ENCODE results near the gene C3orf18. TPM values are rescaled to one million over a fixed set of nuclear protein-coding genes. Genes with fewer than 3 reads are reported as not detected.
"Not testable (repeated sequence)": the region's sequence is repeated elsewhere in the genome, so short reads cannot be mapped to it uniquely, and the experiment has no call there.

The C3orf18 gene
- total RNA-seq, 1 donor from 2014 or later, result 52.9 TPM

GRCh38 chr3:50530001-50530970, 37.3 kb downstream of the C3orf18 start:
- intact Hi-C loops (cut with micrococcal nuclease), result no loop called here

GRCh38 chr3:50525987-50526386, 41.6 kb downstream of the C3orf18 start:
- intact Hi-C loops (cut with micrococcal nuclease), result no loop called here

GRCh38 chr3:50525191-50525910, 42.2 kb downstream of the C3orf18 start:
- intact Hi-C loops (cut with micrococcal nuclease), result no loop called here

GRCh38 chr3:50524746-50525145, 42.8 kb downstream of the C3orf18 start:
- intact Hi-C loops (cut with micrococcal nuclease), result no loop called here

GRCh38 chr3:50523279-50523811, 44.2 kb downstream of the C3orf18 start:
- intact Hi-C loops (cut with micrococcal nuclease), result no loop called here

- intact Hi-C loops (cut with micrococcal nuclease), result no loop called here
Observed at GRCh38 chr3:50521572-50521971, 46.0 kb downstream of the C3orf18 start.

- intact Hi-C loops (cut with micrococcal nuclease), result no loop called here
Observed at GRCh38 chr3:50520849-50521248, 46.7 kb downstream of the C3orf18 start.

- intact Hi-C loops (cut with micrococcal nuclease), result loop anchor here (1.0 to 2.0 kb wide), 4 partner anchors 23 to 95 kb away; no protein-coding TSS in a partner anchor
Observed at GRCh38 chr3:50519471-50520089, 48.0 kb downstream of the C3orf18 start.

GRCh38 chr3:50518436-50518835, 49.1 kb downstream of the C3orf18 start:
- intact Hi-C loops (cut with micrococcal nuclease), result loop anchor here (2.0 kb wide), 1 partner anchor 24 kb away; no protein-coding TSS in a partner anchor

- intact Hi-C loops (cut with micrococcal nuclease), result loop anchor here (2.0 kb wide), 1 partner anchor 25 kb away; no protein-coding TSS in a partner anchor
Observed at GRCh38 chr3:50517721-50518206, 49.8 kb downstream of the C3orf18 start.

- intact Hi-C loops (cut with micrococcal nuclease), result no loop called here
Observed at GRCh38 chr3:50516440-50516871, 51.1 kb downstream of the C3orf18 start.

- intact Hi-C loops (cut with micrococcal nuclease), result no loop called here
Observed at GRCh38 chr3:50515565-50516439, 51.7 kb downstream of the C3orf18 start.

- intact Hi-C loops (cut with micrococcal nuclease), result not testable (repeated sequence)
Observed at GRCh38 chr3:50512908-50513307, 54.6 kb downstream of the C3orf18 start.

- intact Hi-C loops (cut with micrococcal nuclease), result no loop called here
Observed at GRCh38 chr3:50512131-50512530, 55.4 kb downstream of the C3orf18 start.

GRCh38 chr3:50510325-50510724, 57.2 kb downstream of the C3orf18 start:
- intact Hi-C loops (cut with micrococcal nuclease), result no loop called here

- intact Hi-C loops (cut with micrococcal nuclease), result no loop called here
Observed at GRCh38 chr3:50509715-50510114, 57.8 kb downstream of the C3orf18 start.

- intact Hi-C loops (cut with micrococcal nuclease), result no loop called here
Observed at GRCh38 chr3:50508821-50509220, 58.7 kb downstream of the C3orf18 start.

Measured in T-helper 1 cell treated with Interleukin-12 subunit alpha and Interleukin-12 subunit beta and Interleukin-4 antibody, amounts not matched to agents 30 ng/mL and 1 ng/mL, for 36 hours (primary cell).